Ovary (tissue), 9 donors: ENCODE measurements around the gene GRID1. TPM values are rescaled to one million over a fixed set of nuclear protein-coding genes. Genes with fewer than 3 reads are reported as not detected.

Experiments
- DNase-seq, 5 donors: peaks; one replicate each; pipeline ENCODE4 v3.0.0-alpha.2; 2019 to 2020
- H3K27ac ChIP-seq, 2 donors: fragments of 200-600 bp; one replicate each; pipeline versions ENCODE4 v1.5.1 to v1.8.0; 2019 to 2022
- H3K27me3 ChIP-seq: fragments of 200-600 bp; one replicate; pipeline ENCODE4 v1.8.0; 2022
- H3K36me3 ChIP-seq: fragments of 200-600 bp; sonication (generic); one replicate; pipeline ENCODE4 v1.5.1; 2019
- H3K4me1 ChIP-seq: one replicate; pipeline ENCODE4 v1.8.1; 2013; ENCODE audit warnings: mild to moderate bottlenecking, moderate library complexity; ENCODE audit not compliant: insufficient read depth
- H3K4me3 ChIP-seq: fragments of 200-600 bp; sonication (generic); one replicate; pipeline ENCODE4 v1.5.1; 2017
- H3K9me3 ChIP-seq, 2 donors: fragments of 200-600 bp in 1 of 2; sonication (generic) in 1 of 2; one replicate each; pipeline versions ENCODE4 v1.5.1 to v1.8.1; 2013 to 2019; ENCODE audit warnings: mild to moderate bottlenecking in 1 of 2, moderate library complexity in 1 of 2
- EP300 ChIP-seq: sonication (generic); formaldehyde crosslinking; IDR thresholded peaks from one replicate; pipeline ENCODE4 v1.6.1; 2017; ENCODE audit warnings: antibody characterized with exemption
- POLR2A ChIP-seq: fragments of 450-650 bp; IDR thresholded peaks from one replicate; pipeline ENCODE4 v1.6.1; 2017; ENCODE audit warnings: antibody characterized with exemption, mild to moderate bottlenecking, moderate library complexity
- WGBS, 3 donors: extraction: QIAGEN DNeasy Blood & Tissue Kit in 1 of 3; methylation state at CpG; one replicate each; pipeline versions ENCODE4 v1.1.5 to v1.1.7; 2013 to 2017; 5-methylcytosine and 5-hydroxymethylcytosine counted together
- intact Hi-C, 4 donors: fragments of 100-400 bp; cut with DNase I; formaldehyde crosslinking; loops; one replicate each; pipeline versions ENCODE4 v1.11.0 to v1.15.1; 2022 to 2023
- polyA plus RNA-seq, 2 donors: library from polyadenylated mRNA; stranded (reverse); fragments of 200-250 nt in 1 of 2; fragments of 350-450 nt in 1 of 2; fragmentation: Illumina TruSeq in 1 of 2; extraction: RNeasy Lipid Tissue Mini Kit (QIAGEN cat#74804) in 1 of 2; gene quantifications; one replicate each; pipeline ENCODE4 v1.2.3, GENCODE V29; 2013 to 2014
- total RNA-seq, 7 donors: library from RNA; depleted of rRNA in 2 of 7; stranded (reverse); fragments of >200 nt in 2 of 7; fragmentation: NEBNext Ultra II Directional in 3 of 7; extraction: Animal tissue kit (Norgen Biotek cat#: 25700) in 3 of 7; gene quantifications; one replicate each; pipeline versions ENCODE4 v1.1.0 to v1.2.4, GENCODE V29; 2016 to 2023
- TF ChIP-seq, protein P1 (sequence below), 3 donors: fragments of 450-650 bp in 2 of 3; fragments of 200-600 bp in 1 of 3; IDR thresholded peaks; one replicate each; pipeline versions ENCODE4 v1.5.1 to v1.8.0; 2016 to 2022; ENCODE audit warnings: antibody characterized with exemption in 3 of 3, mild to moderate bottlenecking in 1 of 3
- donor health status: DM: no; HTN: no; CAD: no; lungs with moderate emphysema.
- donor health status: DM: no; HTN: no; CAD: no.
- donor health status: Bipolar disorder and iron deficiency.
- donor health status: DM: yes; HTN: yes; CAD: no.
- donor health status: DM: no; HTN: no; CAD: no.
- donor health status: DM: yes; HTN: yes; CAD: no.

The GRID1 gene
- total and polyA plus RNA-seq, 9 donors = 0.57 to 6.2 (median 1.8) TPM

DNA sequence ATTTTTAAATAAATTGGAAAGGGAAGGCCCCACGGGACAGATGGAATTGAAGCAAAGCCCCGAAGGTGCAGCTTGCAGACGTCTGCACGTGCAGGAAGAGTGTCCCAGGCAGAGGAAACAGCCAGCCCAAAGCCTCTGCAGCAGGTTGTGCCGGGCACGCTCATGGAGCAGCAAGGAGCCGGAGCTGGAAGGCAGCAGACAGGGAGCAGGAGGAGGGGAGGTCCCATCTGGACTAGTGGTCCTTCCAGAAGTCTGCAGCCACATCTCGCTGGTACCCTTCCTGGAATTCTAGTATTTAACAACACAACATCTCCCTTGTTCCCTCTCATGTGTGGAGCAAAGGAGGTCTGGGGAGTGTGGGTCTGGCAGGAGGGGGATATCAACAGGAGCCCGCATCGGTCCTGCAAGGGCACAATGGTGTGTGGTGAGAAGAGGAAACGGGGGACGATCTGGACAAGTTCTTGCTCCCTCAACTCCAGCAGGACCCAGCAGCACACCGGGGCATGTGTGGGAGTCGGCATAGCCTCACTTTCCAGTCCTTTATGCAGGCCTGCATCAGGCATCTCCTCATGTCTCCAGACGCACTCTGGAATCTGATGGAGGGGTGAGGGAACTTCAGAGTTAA, 169.3 kb downstream of the GRID1 start:
- Histone ChIP-seq H3K36me3 (no peaks in the 10 kb centered on the region), H3K4me1 (no peaks in the 10 kb centered on the region), H3K4me3 (no peak overlapping the region), H3K27me3 (no peaks in the 10 kb centered on the region), H3K27ac (no peak overlapping the region), H3K9me3 (no peaks in the 10 kb centered on the region)
- intact Hi-C loops = no loop called here
- no peak for DNase-seq
- WGBS, 3 donors = 59 to 67% (median 62%) methylated on average over 15 of the region's 15 CpGs
- TF ChIP-seq EP300 (no peak), POLR2A (no peak)
- TF ChIP-seq, protein P1, sequence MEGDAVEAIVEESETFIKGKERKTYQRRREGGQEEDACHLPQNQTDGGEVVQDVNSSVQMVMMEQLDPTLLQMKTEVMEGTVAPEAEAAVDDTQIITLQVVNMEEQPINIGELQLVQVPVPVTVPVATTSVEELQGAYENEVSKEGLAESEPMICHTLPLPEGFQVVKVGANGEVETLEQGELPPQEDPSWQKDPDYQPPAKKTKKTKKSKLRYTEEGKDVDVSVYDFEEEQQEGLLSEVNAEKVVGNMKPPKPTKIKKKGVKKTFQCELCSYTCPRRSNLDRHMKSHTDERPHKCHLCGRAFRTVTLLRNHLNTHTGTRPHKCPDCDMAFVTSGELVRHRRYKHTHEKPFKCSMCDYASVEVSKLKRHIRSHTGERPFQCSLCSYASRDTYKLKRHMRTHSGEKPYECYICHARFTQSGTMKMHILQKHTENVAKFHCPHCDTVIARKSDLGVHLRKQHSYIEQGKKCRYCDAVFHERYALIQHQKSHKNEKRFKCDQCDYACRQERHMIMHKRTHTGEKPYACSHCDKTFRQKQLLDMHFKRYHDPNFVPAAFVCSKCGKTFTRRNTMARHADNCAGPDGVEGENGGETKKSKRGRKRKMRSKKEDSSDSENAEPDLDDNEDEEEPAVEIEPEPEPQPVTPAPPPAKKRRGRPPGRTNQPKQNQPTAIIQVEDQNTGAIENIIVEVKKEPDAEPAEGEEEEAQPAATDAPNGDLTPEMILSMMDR (IDR thresholded peaks at IDR 0.05) = no peak

GRCh38 chr10:86195521-86196157, 171.0 kb downstream of the GRID1 start:
- no peaks in the 10 kb centered on the region for H3K9me3 ChIP-seq
- no peak overlapping the region for H3K27ac ChIP-seq
- H3K4me3 ChIP-seq = no peak overlapping the region
- DNase-seq = no peak
- intact Hi-C loops = no loop called here
- no peaks in the 10 kb centered on the region for H3K36me3 ChIP-seq
- 70 to 81% (median 79%) methylated on average over 14 of the region's 14 CpGs for WGBS, 3 donors
- H3K27me3 ChIP-seq = no peaks in the 10 kb centered on the region
- H3K4me1 ChIP-seq = no peaks in the 10 kb centered on the region
- no peak for TF ChIP-seq EP300
- TF ChIP-seq POLR2A = no peak
- TF ChIP-seq, protein P1 (IDR thresholded peaks at IDR 0.05) = no peak

- WGBS, 3 donors = 79 to 88% (median 81%) methylated on average over 5 of the region's 5 CpGs
- no peak for DNase-seq
- intact Hi-C loops = no loop called here
Observed at GRCh38 chr10:86194684-86195083, 171.9 kb downstream of the GRID1 start.

GRCh38 chr10:86193841-86194240, 172.8 kb downstream of the GRID1 start:
- no peak for DNase-seq
- intact Hi-C loops = no loop called here
- no peaks in the 10 kb centered on the region for H3K9me3 ChIP-seq
- no peaks in the 10 kb centered on the region for H3K27me3 ChIP-seq
- H3K4me3 ChIP-seq = no peak overlapping the region
- no peaks in the 10 kb centered on the region for H3K36me3 ChIP-seq
- H3K4me1 ChIP-seq = no peaks in the 10 kb centered on the region
- no peak overlapping the region for H3K27ac ChIP-seq
- TF ChIP-seq EP300 (no peak), POLR2A (no peak)
- TF ChIP-seq, protein P1 (IDR thresholded peaks at IDR 0.05) = no peak
- WGBS, 3 donors = 37 to 54% (median 45%) methylated on average over 4 of the region's 4 CpGs

More at GRCh38 chr10:86194684-86195083, 171.9 kb downstream of the GRID1 start:
- no peak overlapping the region for H3K27ac ChIP-seq
- H3K4me3 ChIP-seq = no peak overlapping the region
- H3K4me1 ChIP-seq = no peaks in the 10 kb centered on the region
- H3K9me3 ChIP-seq = no peaks in the 10 kb centered on the region
- H3K27me3 ChIP-seq = no peaks in the 10 kb centered on the region
- TF ChIP-seq, protein P1 (IDR thresholded peaks at IDR 0.05) = no peak
- TF ChIP-seq EP300 (no peak), POLR2A (no peak)
- no peaks in the 10 kb centered on the region for H3K36me3 ChIP-seq
